ENCODE data around the gene ZBTB3. TPM values are rescaled to one million over a fixed set of nuclear protein-coding genes. Genes with fewer than 3 reads are reported as not detected.
A peak's percentile ranks its signal among the peaks of the same experiment; 100 is the strongest.

The ZBTB3 gene
- total and polyA plus RNA-seq, 2 of the 13 experiments (the other 11 are each of a cell fraction or from before 2014, with no cell fraction given) = 3.4 to 5.2 TPM

GRCh38 chr11:62705880-62706849 lies 47.8 kb downstream of the ZBTB3 start (continued):
- TF ChIP-seq ZNF772 (CRISPR knock-in tag; IDR thresholded peaks at IDR 0.05) = no peak
- TF ChIP-seq, protein P1, sequence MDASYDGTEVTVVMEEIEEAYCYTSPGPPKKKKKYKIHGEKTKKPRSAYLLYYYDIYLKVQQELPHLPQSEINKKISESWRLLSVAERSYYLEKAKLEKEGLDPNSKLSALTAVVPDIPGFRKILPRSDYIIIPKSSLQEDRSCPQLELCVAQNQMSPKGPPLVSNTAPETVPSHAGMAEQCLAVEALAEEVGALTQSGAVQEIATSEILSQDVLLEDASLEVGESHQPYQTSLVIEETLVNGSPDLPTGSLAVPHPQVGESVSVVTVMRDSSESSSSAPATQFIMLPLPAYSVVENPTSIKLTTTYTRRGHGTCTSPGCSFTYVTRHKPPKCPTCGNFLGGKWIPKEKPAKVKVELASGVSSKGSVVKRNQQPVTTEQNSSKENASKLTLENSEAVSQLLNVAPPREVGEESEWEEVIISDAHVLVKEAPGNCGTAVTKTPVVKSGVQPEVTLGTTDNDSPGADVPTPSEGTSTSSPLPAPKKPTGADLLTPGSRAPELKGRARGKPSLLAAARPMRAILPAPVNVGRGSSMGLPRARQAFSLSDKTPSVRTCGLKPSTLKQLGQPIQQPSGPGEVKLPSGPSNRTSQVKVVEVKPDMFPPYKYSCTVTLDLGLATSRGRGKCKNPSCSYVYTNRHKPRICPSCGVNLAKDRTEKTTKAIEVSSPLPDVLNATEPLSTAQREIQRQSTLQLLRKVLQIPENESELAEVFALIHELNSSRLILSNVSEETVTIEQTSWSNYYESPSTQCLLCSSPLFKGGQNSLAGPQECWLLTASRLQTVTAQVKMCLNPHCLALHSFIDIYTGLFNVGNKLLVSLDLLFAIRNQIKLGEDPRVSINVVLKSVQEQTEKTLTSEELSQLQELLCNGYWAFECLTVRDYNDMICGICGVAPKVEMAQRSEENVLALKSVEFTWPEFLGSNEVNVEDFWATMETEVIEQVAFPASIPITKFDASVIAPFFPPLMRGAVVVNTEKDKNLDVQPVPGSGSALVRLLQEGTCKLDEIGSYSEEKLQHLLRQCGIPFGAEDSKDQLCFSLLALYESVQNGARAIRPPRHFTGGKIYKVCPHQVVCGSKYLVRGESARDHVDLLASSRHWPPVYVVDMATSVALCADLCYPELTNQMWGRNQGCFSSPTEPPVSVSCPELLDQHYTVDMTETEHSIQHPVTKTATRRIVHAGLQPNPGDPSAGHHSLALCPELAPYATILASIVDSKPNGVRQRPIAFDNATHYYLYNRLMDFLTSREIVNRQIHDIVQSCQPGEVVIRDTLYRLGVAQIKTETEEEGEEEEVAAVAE (CRISPR knock-in tag; IDR thresholded peaks at IDR 0.05; ENCODE audit: borderline replicate concordance) = no peak
- 0 out of 2 replicates have a peak, but pooled peaks have one; percentile 59 for TF ChIP-seq ZNF776 (CRISPR knock-in tag; IDR thresholded peaks at IDR 0.05)
- TF ChIP-seq, protein P2, sequence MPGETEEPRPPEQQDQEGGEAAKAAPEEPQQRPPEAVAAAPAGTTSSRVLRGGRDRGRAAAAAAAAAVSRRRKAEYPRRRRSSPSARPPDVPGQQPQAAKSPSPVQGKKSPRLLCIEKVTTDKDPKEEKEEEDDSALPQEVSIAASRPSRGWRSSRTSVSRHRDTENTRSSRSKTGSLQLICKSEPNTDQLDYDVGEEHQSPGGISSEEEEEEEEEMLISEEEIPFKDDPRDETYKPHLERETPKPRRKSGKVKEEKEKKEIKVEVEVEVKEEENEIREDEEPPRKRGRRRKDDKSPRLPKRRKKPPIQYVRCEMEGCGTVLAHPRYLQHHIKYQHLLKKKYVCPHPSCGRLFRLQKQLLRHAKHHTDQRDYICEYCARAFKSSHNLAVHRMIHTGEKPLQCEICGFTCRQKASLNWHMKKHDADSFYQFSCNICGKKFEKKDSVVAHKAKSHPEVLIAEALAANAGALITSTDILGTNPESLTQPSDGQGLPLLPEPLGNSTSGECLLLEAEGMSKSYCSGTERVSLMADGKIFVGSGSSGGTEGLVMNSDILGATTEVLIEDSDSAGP (CRISPR knock-in tag; IDR thresholded peaks at IDR 0.05; ENCODE audit: borderline replicate concordance) = peak; percentile 67; the same call in 1 of the 2 replicates
- no peak for TF ChIP-seq ZNF7 (CRISPR knock-in tag; IDR thresholded peaks at IDR 0.05)
- TF ChIP-seq MIXL1 (CRISPR knock-in tag; IDR thresholded peaks at IDR 0.05) = no peak
- TF ChIP-seq NFKBIZ (CRISPR knock-in tag; IDR thresholded peaks at IDR 0.05) = no peak
- TF ChIP-seq, protein P3, sequence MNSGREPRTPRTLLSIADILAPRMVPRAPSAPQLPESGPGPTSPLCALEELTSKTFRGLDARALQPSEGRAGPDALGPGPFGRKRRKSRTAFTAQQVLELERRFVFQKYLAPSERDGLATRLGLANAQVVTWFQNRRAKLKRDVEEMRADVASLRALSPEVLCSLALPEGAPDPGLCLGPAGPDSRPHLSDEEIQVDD (CRISPR knock-in tag; IDR thresholded peaks at IDR 0.05; ENCODE audit: borderline replicate concordance) = no peak
- TF ChIP-seq NR3C1 (CRISPR knock-in tag; IDR thresholded peaks at IDR 0.05) = no peak
- TF ChIP-seq ZSCAN30 (CRISPR knock-in tag; IDR thresholded peaks at IDR 0.05) = no peak
- no peak for TF ChIP-seq HBP1 (CRISPR knock-in tag; IDR thresholded peaks at IDR 0.05; ENCODE audit: low read depth)
- no peak for TF ChIP-seq SPEN (CRISPR knock-in tag; IDR thresholded peaks at IDR 0.05; ENCODE audit: low read depth)
- TF ChIP-seq, protein P4, sequence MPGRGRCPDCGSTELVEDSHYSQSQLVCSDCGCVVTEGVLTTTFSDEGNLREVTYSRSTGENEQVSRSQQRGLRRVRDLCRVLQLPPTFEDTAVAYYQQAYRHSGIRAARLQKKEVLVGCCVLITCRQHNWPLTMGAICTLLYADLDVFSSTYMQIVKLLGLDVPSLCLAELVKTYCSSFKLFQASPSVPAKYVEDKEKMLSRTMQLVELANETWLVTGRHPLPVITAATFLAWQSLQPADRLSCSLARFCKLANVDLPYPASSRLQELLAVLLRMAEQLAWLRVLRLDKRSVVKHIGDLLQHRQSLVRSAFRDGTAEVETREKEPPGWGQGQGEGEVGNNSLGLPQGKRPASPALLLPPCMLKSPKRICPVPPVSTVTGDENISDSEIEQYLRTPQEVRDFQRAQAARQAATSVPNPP (CRISPR knock-in tag; IDR thresholded peaks at IDR 0.05) = no peak
- peak; percentile 96 for TF ChIP-seq MXI1 (IDR thresholded peaks at IDR 0.05; ENCODE audit: borderline replicate concordance, low read depth, low read length)
- no peak for TF ChIP-seq THAP8 (CRISPR knock-in tag; IDR thresholded peaks at IDR 0.05; ENCODE audit: borderline replicate concordance)
- peak; percentile 34; the same call in 1 of the 2 replicates for TF ChIP-seq ZBTB2 (CRISPR knock-in tag; IDR thresholded peaks at IDR 0.05; ENCODE audit: low read depth)
